ENCODE measurements around the gene KLHL3.

KLHL3 gene

GRCh38 chr5:137750436-137750835 lies 14.5 kb upstream of the KLHL3 start:
- DNase-seq: no peak

- no peak for DNase-seq
These were observed 12.0 kb upstream of the KLHL3 start for GRCh38 chr5:137747848-137748247.

GRCh38 chr5:137743031-137743640 lies 7.2 kb upstream of the KLHL3 start:
- DNase-seq: no peak

DNA sequence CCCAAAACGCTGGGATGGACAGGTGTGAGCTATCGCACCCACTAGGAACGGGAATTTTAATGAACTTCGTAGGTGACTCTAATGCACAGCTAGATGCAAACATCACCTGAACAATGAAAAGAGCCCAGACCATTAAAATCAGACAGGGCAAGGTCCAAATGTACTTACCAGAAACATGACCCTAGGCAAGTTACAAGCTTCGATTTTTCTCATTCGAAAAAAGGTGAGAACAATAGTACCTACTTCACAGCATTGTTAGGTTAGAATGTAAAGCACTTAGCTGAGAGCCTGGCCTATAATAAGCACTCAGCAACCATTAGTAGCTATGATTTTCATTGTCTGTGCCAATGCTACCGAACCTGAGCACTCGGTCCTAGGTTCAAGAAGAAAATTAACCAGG lies 5.8 kb upstream of the KLHL3 start:
- DNase-seq: no peak

GRCh38 chr5:137739737-137740136 lies 3.8 kb upstream of the KLHL3 start:
- no peak for DNase-seq

DNA sequence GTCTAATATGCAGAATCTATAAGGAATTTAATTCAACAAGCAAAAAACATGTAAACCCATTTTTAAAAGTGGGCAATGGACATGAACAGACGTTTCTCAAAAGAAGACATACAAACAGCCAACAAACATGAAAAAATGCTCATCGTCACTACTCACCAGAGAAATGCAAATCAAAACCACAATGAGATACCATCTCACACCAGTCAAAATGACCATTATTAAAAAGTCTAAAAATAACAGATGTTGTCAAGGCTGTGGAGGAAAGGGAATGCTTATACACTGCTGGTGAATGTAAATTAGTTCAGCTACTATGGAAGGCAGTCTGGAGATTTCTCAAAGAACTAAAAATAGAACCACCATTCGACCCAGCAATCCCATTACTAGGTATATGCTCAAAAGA lies 3.1 kb upstream of the KLHL3 start:
- DNase-seq: no peak

- DNase-seq: no peak
These were observed 1.7 kb upstream of the KLHL3 start for GRCh38 chr5:137737349-137738131.

DNA sequence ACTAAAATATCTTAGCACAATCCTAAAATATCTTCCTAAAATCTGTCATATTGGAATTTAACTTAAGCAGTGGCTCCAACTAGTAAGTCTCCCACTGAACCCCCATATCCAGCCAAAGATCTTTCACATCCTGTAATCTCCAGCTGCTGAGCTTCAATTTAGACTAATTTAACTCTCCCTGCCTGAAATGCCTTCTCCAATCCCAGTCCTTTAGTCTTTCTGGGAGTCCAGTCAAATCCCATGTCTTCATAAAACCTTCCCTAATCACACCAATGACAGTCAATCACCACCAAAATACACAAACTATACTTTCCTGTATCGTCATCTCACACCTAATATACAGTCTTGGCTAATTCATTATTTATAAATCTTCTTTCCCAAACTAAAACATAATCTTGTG lies 607 bp upstream of the KLHL3 start:
- no peak for DNase-seq

GRCh38 chr5:137734962-137735554 lies 831 bp downstream of the KLHL3 start:
- peak; percentile 72 for DNase-seq

- DNase-seq: no peak
These were observed 1.6 kb downstream of the KLHL3 start for GRCh38 chr5:137734331-137734730.

DNA sequence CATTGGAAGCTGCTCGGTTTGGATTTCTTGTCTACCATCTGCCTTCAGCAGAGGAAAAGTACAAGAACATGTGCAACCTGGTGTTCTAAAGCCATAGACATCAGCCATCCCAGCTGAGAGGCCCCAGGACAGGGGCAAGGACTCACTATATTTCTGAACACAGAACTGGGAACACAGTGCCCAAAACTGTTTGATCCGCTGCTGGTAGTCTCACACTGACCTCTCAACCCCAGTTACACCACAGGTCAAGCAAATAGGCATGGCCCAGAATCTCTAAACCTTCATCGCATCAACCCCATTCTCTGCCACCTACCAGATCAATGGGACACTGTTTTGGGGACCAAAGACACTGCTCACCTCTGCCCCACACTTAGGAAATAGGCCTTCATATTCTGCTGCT lies 2.0 kb downstream of the KLHL3 start:
- no peak for DNase-seq

DNA sequence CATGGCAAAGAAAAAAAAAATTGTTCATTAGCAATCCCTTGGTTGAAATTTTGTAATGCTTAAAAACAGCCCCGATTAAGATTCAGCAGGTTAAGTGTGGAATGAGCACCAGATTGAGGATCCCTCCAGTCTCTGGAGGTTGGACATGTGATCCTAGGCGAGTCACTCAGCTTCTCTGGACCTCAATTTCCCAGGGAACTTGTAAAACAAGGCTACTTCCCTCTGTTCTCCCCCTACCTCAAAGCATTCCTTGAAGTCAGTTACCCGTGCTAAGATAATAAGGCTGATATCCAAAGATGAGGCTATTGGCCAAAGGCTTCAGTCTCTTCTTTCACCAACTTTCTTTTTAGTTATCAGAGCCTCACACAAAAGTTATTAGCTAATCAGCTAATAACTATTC lies 2.9 kb downstream of the KLHL3 start:
- DNase-seq: no peak

GRCh38 chr5:137731176-137731575 lies 4.7 kb downstream of the KLHL3 start:
- DNase-seq: no peak

GRCh38 chr5:137730336-137730735 lies 5.6 kb downstream of the KLHL3 start:
- no peak for DNase-seq

GRCh38 chr5:137728048-137728447 lies 7.8 kb downstream of the KLHL3 start:
- DNase-seq: no peak

GRCh38 chr5:137727623-137728022 lies 8.3 kb downstream of the KLHL3 start:
- DNase-seq: no peak

GRCh38 chr5:137724251-137724650 lies 11.6 kb downstream of the KLHL3 start:
- no peak for DNase-seq

DNA sequence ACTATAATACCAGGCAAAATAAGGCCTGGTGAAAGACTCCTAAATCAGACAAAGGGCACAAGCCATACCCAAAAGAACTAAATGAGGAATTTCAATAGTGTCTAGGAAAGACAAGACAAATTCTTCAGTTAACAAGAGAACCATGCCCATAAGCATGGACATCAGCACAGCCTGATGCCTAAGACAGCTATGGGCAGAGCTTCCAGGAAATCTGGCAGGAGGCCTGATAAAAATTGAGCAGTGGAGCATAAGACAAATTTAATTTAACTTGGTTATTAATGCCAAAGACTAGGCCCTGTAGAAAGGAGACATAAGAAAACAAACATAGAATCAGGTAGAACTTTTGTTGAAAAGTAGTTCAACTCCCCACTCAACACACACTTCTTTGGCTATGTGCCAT lies 17.3 kb downstream of the KLHL3 start:
- DNase-seq: no peak

GRCh38 chr5:137716337-137716736 lies 19.6 kb downstream of the KLHL3 start:
- DNase-seq: no peak

DNA sequence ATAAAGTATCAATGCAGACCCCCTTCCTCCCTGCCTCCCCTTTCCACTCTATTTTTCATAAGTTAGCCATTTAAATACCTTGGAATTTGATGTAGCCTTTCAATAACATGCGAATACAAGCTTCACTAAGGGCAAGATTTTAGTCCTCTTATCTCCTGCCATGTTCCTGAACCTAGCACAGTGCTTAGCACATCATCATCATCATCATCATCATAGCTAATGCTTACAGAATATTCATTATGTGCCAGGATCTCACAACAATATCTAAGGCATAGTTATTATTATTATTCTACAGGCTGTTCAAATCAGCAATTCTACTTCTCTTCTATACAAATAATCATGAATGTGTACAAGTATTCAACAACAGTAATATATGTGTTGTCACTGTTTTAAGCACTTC lies 20.4 kb downstream of the KLHL3 start:
- no peak for DNase-seq

DNA sequence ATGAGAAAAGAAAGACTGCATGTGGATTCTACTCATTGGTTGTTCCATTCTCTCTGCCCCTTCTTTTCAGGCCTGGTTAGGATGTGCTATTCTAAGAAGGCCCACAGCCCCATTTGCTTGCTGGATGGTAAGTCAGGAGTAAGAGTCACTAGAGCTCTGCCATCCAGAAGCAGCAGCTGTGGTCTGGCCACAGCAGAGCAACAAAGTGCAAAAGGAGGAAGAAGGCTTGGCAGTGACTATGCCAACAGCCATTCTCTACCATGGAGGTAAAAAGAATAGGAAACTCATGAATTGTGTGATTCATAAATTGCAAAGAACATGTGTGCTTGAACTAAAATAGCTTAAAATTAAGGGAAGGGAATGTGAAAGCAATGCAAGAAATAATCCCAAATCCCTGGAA lies 20.9 kb downstream of the KLHL3 start:
- DNase-seq: no peak

DNA sequence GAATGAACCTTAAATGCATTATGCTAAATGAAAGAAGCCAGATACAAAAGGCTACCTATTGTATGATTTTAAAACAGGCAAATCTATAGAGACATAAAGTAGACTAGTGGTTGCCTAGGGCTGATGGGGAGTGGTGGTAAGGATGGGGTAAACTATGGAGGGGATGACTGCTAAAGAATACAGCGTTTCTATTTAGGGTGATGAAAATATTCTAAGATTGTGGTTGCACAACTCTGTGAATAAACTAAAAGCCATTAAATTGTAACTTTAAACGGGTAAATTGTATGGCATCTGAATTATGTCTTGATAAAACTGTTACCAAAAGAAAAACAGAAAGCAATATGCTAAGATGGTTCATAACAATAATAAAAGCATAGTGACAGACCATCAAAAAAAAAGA lies 21.4 kb downstream of the KLHL3 start:
- no peak for DNase-seq

DNA sequence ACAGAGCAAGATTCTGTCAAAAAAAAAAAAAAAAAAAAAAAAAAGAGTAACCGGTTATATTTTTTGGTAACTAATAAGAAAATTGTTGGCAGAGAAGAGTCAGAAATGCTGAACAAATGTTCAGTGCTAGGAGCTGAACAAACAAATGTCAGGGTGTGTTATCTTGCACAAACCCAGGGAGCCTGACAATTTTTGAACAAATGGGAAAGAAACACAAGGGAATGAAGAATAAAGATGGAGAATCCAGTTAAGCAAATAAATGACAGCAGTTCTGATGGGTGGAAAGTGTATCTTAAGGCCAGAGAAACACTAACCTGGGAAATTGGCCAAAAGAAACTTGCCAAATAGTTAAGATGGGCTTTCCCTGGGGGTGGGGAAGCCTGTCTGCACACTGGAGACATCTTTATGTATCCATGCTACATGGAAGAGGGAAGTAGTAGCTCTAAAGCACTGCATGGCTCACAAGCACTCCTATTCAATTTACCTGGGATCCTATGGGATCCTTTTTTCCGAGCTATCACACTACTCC lies 23.7 kb downstream of the KLHL3 start:
- no peak for DNase-seq

- no peak for DNase-seq
These were observed 25.8 kb downstream of the KLHL3 start for GRCh38 chr5:137710086-137710485.
